GM21717 (cell line): ENCODE data around the gene PNPLA6.
A peak's percentile ranks its signal among the peaks of the same experiment; 100 is the strongest.

ENCODE experiments used
- ATAC-seq: cut with Tn5 transposase; IDR thresholded peaks from one replicate; pipeline ENCODE4 v1.9.1; 2021; ENCODE audit warnings: mild to moderate bottlenecking, moderate library complexity; ENCODE audit not compliant: unreplicated experiment

PNPLA6 gene

GRCh38 chr19:7535047-7535997 lies at the start of gene PNPLA6:
TSS of gene PNPLA6 (plus strand) at chr19:7535717. CDS start at chr19:7535789, 72 bp downstream.
- ATAC-seq, result peak; percentile 52

DNA sequence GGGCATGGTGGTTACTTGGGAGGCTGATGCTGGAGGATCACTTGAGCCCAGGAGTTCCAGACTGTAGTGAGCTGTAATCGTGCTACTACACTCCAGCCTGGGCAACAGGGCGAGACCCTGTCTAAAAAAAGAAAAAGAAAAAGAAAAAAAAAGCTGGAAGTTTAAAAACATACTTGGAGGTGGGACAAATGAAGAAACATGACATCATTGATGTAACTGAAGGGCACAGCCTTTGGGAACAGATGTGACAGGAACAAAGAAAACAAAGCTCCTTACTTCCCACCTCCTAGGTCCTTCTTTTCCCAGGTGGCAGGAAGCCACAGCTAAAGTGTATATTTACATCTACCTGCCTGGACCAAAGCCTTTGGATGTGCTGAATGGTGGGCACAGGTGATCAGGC lies 48.6 kb upstream of the PNPLA6 start:
- ATAC-seq, result no peak

DNA sequence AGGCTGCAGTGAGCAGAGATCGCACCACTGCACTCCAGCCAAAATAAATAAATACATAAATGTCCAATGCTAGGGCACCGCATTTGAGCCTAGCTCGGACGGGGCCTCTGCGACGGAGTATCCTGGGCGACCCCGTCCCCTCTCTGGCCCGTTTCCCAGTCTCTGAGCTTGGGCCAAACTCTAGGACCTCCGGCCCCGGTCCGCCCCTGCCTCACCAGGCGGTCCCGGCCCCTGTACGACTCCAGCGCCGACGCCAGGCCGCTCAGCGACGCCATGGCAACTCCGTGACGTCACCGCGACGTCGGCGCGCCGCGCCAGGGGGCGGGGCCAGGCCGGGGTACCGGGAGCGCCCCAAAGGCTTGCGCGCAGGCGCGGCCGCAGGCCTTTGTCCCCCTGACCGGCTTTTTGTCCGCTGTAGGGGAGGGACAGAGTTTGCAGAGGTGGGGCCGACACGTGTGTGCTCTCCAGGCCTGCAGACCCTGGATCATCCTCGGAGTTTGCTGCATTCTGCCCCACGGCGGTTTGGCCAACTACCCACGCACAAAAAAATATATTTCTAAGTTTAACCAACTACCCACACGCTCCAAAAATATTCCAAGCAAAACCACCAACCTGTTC lies 46.7 kb upstream of the PNPLA6 start, which contains the start of gene PEX11G:
Gene PEX11G (minus strand): TSS at position 300 of the 618 bp plus-strand sequence. CDS start 25 bp downstream, at position 275.
- no peak for ATAC-seq

DNA sequence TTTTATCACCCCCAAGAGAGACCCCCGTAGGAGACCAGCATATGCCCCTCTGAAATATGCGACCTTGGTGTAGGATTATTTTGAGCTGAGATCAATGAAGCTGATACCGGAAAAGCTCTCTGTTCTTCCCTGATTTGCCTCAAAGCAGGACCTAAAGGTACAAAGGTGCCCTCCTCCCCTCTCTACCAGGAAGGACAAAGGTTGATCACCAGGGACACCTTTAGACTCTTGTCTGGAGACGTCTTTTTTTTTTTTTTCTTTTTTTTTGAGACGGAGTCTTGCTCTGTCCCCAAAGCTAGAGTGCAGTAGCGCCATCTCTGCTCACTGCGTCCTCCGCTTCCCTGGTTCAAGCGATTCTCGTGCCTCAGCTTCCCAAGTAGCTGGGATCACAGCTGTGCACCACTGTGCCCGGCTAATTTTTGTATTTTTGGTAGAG lies 45.9 kb upstream of the PNPLA6 start:
- no peak for ATAC-seq

- no peak for ATAC-seq
Observed at GRCh38 chr19:7492142-7492541, 43.4 kb upstream of the PNPLA6 start.

DNA sequence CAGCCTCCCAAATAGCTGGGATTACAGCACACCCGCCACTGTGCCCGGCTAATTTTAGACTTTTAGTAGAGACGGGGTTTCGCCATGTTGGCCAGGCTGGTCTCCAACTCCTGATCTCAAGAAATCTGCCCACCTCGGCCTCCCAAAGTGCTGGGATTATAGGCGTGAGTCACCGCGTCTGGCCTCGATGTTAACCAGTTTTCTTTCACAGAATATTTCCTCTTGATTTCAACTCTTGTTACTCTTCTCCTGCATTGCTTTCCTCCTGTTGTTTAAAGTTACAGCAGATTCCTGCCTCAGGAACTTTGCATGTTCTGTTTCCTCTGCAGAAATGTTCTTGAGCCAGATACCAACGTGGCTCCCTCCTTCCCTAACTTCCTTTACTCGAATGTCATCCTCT lies 43.0 kb upstream of the PNPLA6 start:
- no peak for ATAC-seq

DNA sequence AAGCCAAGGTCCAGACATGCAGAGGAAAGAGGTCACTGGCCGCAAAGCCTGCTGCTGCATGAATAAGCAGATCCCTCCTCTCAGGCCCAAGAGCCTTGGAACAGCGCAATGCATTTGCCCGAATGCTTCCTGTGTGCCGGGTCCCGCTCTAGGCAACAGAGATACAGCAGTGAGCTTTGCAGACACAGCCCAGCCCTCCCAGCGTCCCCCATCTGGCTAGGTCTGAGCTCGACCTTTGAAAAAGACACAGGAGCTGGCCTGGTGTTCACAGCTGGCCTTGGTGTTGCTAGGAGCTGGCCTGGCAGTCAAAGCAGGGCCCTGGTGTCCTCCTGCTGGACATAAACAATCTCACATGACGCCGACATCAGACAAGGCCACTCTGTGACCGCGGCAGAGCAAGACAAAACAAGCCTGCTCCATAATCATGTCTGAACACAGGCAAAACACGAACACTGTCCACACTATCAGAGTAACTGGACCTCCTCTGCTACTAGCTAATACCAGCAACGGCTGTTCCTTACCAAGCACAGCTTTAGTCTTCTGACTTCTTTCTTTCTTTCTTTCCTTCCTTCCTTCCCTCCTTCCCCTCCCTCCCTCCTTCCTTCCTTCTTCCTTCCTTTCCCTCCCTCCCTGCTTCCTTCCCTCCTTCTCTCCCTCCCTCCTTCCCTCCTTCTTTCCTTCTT lies 41.0 kb upstream of the PNPLA6 start:
- no peak for ATAC-seq

DNA sequence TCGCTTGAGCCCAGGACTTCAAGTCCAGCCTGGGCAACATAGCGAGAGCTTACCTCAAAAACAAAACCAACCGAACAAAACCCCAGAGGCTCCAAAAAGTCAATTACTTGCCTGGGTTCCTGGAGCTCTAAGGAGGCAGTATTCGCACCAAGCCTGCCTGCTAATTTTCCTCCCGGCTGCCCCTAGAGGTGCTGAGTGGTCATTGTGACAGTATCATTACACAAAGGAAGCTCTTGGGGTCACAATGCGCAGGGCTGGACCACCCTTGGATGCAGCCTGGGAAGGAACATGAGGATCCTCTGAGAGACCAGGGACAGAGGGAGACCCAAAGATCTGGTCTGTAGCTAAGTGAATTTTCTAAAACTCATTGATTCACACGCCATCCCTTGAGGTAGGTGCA lies 38.2 kb upstream of the PNPLA6 start:
- ATAC-seq, result no peak

GRCh38 chr19:7500811-7501450 lies 34.6 kb upstream of the PNPLA6 start:
- ATAC-seq, result no peak

DNA sequence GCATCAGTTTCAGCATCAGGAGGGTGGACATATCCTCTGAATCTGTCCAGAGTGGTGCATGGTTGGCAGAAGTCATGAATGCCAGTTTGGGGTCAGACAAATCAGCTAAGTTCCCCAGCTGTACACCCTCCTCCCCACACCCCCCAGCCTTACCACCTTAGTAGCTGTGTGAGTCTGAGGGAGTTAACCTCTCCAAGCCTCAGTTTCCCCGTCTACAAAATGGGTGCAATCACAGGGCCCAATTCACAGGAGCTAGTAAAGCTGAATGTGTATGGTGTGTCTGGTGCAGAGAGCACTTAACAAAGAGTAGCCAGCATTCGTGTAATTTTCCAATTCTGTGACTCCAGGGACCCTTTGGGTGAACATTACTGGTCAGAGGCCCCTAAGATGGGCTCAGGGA lies 33.0 kb upstream of the PNPLA6 start:
- no peak for ATAC-seq

- no peak for ATAC-seq
Observed at GRCh38 chr19:7504684-7505083, 30.8 kb upstream of the PNPLA6 start.

- no peak for ATAC-seq
Observed at GRCh38 chr19:7505288-7505681, 30.2 kb upstream of the PNPLA6 start.

DNA sequence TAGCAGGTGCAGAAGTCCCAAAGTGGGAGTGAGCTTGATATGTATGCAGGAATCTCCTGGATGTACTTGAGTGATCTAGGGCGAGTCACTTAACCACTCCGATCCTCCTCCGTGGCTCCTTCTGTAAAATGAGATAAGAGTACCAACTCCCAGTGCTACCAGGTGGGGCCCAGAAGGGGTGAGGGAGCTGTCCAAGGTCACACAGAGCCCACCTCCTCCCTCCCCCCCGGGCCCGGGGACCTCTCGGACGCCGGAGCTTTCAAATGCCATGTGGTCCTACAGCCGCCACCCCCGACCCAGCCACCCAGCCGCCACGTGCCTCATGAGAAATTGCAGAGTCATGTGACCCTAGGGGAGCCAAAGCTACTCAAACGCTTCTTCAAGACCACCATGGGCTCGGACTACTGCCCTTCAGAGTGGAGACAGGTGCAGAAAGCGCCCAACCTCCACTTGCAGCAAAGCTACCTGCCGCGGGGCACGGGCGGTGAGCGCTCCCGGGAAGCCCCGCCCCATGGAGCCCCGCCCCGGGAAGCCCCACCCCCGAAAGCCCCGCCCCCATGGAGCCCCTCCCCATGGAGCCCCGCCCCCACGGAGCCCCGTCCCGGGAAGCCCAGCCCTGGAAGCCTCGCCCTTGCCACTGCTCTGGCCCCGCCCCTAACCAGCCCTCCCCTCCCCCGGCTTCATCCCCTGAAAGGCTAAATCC lies 29.7 kb upstream of the PNPLA6 start:
- no peak for ATAC-seq

DNA sequence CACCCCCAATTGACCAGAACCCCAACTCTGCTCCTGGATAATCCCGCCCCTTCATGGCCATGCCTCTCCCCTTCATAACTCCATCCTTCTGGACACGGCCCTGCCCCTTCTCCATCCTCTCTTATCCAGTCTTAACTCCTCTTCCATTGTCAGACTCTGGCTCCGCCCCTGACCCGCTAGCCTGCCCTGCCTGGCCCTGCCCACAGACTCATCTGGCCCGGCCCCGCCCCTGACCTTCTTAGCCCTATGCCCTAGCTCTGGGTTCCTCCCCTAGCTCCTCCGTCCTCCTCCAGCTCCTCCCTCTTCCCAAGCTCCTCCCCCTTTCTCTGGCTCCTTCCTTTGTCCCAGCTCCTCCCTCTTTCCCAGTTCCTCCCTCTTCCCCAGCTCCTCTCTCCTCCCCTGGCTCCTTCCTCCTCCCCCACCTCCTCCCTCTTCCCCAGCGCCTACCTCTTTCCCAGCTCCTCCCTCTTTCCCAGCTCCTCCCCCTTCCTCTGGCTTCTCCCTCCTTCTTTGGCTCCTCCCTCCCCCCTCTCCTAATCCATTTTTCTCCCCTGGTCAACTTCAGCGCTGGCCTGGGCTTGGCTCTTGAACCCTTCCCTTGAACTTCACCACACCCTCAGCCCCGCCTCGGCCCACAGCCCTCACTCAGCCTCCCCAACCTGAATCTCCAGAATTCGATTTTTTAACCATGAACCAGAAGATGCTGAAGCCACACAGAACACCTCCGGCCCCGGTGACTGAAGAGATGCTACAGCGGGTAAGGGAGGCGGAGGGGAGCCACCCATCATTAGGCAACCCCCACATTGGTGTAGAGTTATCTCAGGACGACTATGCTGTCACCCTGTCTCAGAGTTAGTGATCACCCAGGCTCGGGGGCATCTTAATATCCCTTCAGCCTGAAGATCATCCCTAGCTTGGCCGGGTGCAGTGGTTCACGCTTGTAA lies 28.9 kb upstream of the PNPLA6 start:
- ATAC-seq, result no peak

DNA sequence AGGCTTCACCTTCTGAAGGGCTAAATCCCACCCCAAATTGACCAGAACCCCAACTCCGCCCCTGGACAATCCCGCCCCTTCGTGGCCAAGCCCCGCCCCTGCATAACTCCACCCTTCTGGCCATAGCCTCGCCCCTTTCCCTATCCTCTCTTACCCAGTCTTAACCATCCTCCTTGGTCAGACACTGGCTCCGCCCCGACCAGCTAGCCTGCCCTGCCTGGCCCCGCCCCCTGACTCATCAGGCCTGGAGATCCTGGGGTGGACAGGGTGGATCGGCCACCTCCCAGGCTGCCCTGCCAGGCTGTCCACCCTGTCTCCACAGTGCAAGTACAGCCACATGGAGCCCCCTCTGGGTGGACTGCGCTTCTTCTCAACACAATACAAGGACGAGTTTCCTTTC lies 27.6 kb upstream of the PNPLA6 start:
- no peak for ATAC-seq

DNA sequence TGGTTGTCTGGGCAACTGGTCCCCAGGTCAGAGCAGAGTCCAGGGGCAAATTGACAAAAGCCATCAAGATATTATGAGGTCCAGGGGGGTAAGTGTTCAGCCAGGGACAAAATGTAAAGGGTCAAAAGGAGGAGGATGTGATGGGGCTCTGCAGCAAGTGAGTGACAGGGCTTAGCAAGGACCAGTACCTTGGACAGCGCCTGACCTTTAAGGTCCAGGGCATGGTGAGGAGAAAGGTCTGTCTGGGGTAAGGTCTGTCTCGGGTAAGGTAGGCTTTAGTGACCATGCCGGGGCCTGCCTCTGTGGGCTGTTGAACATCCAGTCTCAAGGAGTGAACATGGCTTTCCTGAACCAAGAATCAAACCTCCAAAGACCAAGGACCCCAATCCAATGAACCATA lies 25.9 kb upstream of the PNPLA6 start:
- ATAC-seq, result no peak

DNA sequence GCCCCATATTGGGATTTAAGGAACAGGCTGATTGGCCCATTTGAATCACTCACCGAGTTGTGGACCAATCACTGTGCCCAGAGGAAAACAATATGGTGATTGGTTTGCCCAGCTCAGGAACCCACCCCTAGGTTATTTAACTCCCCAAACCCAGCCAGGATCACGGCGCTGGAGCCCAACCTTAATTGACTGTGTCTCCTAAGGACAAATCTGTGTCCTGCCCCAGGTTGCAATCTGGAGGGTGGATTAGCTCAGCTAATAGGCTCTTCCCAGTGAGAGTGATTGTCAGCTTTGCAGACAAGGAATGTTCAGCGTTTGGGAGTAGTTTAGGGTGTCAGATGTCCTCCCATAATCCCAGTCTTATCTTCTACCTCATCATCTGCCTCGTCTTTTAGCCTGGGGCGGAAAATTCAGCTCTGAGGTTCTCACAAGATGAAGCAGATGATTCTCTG lies 23.1 kb upstream of the PNPLA6 start:
- no peak for ATAC-seq

- no peak for ATAC-seq
Observed at GRCh38 chr19:7513809-7514642, 21.5 kb upstream of the PNPLA6 start.
